Peyer's patch (tissue), 4 donors: ENCODE measurements around the gene LRRC34. TPM values are rescaled to one million over a fixed set of nuclear protein-coding genes. Genes with fewer than 3 reads are reported as not detected.

Experiments used
- DNase-seq, 3 donors: peaks; one replicate each; pipeline ENCODE4 v3.0.0-alpha.2; 2017 to 2019
- H3K27ac ChIP-seq, 4 donors: fragments of 200-600 bp; sonication (generic); one replicate each; pipeline ENCODE4 v1.5.1; 2016 to 2019
- H3K27me3 ChIP-seq, 2 donors: fragments of 200-600 bp; sonication (generic); one replicate each; pipeline ENCODE4 v1.5.1; 2019
- H3K36me3 ChIP-seq, 3 donors: fragments of 200-600 bp; sonication (generic); one replicate each; pipeline ENCODE4 v1.5.1; 2016 to 2019
- H3K4me1 ChIP-seq, 4 donors: fragments of 200-600 bp; sonication (generic); one replicate each; pipeline ENCODE4 v1.5.1; 2016 to 2019
- H3K4me3 ChIP-seq, 4 donors: fragments of 200-600 bp; sonication (generic); 1 replicate in 3 of 4; 2 replicates in 1 of 4; pipeline ENCODE4 v1.5.1; 2016 to 2019; ENCODE audit warnings: mild to moderate bottlenecking in 1 of 4
- H3K9me3 ChIP-seq, 4 donors: fragments of 200-600 bp; sonication (generic); one replicate each; pipeline ENCODE4 v1.5.1; 2016 to 2019; ENCODE audit warnings: mild to moderate bottlenecking in 1 of 4
- CTCF ChIP-seq, 6 experiments: fragments of 450-650 bp in 4 of 6; fragments of 200-600 bp in 2 of 6; sonication (generic) in 1 of 6; IDR thresholded peaks; one replicate each; pipeline ENCODE4 v1.5.1; 2017 to 2019; ENCODE audit warnings: antibody characterized with exemption in 6 of 6, mild to moderate bottlenecking in 3 of 6, moderate library complexity in 1 of 6
- POLR2A ChIP-seq, 2 donors: fragments of 450-650 bp; IDR thresholded peaks; one replicate each; pipeline ENCODE4 v1.5.1; 2017; ENCODE audit warnings: antibody characterized with exemption in 2 of 2, mild to moderate bottlenecking in 2 of 2, moderate library complexity in 2 of 2
- total RNA-seq, 4 donors: library from RNA; depleted of rRNA; stranded (reverse); fragments of >200 nt; gene quantifications; one replicate each; pipeline ENCODE4 v1.1.0, GENCODE V29; 2016

The LRRC34 gene
- total RNA-seq, 4 donors from 2014 or later: 0.28 to 0.35 TPM; not detected in 2

DNA sequence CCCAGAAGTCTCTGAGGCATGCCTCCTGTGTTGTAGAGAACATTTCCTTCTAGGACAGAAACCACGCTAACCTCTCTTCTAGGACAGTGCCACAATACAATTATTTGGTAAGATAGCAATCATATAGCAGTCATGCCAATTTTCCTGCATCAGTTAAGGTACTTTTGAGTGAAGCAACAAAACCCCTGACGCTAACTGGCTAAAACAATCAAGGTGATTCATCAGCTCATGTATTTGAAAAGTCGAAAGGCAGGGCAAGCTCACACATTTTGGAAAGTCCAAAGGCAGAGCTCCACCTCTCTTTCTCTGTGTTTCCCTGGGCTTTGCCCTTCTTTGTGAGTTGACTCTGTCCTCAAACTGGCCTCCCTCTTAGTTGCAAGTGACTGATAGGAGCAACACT is 58.0 kb downstream of the LRRC34 start:
- Histone ChIP-seq H3K4me3 (no peak overlapping the region), H3K36me3 (no peaks in the 10 kb centered on the region), H3K27me3 (no peaks in the 10 kb centered on the region), H3K4me1 (peaks cover 0 to 10% (median 0%) of the 10 kb centered on the region in 4 donors), H3K9me3 (no peaks in the 10 kb centered on the region), H3K27ac (no peak overlapping the region)
- no peak for DNase-seq
- TF ChIP-seq POLR2A (IDR thresholded peaks at IDR 0.05): no peak
- TF ChIP-seq CTCF (IDR thresholded peaks at IDR 0.05): no peak

- DNase-seq: no peak
- no peak for TF ChIP-seq CTCF (IDR thresholded peaks at IDR 0.05)
- TF ChIP-seq POLR2A (IDR thresholded peaks at IDR 0.05): no peak
- Histone ChIP-seq H3K27me3 (no peaks in the 10 kb centered on the region), H3K4me1 (no peaks in the 10 kb centered on the region), H3K27ac (no peak overlapping the region), H3K9me3 (no peaks in the 10 kb centered on the region), H3K36me3 (no peaks in the 10 kb centered on the region), H3K4me3 (no peak overlapping the region)
These were observed 60.8 kb downstream of the LRRC34 start for GRCh38 chr3:169751875-169752274.

GRCh38 chr3:169750665-169751064 is 62.0 kb downstream of the LRRC34 start:
- TF ChIP-seq POLR2A (IDR thresholded peaks at IDR 0.05): no peak
- TF ChIP-seq CTCF (IDR thresholded peaks at IDR 0.05): no peak
- H3K27ac ChIP-seq: no peak overlapping the region

DNA sequence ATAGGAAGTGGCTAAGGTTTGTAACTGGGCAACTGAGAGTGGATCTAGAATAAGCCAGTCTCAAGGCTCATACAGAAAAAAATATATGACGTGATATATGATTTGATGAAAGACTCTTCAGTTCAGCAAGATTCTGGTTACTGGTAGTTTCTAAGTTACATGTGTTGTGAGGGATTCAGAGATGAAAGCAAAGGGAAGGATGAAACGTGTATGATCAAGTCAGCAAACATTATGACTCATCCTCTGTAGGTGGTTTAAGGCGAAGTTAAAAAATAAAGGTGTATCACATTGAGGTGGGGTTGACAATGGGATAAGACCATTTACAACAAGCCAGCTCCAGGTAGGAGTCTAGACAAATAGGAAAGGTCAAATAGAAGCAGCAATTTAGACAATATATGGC is 64.0 kb downstream of the LRRC34 start:
- Histone ChIP-seq H3K4me1 (no peaks in the 10 kb centered on the region), H3K4me3 (no peak overlapping the region), H3K27ac (no peak overlapping the region), H3K9me3 (no peaks in the 10 kb centered on the region), H3K36me3 (no peaks in the 10 kb centered on the region), H3K27me3 (no peaks in the 10 kb centered on the region)
- TF ChIP-seq CTCF (IDR thresholded peaks at IDR 0.05) (no peak), POLR2A (IDR thresholded peaks at IDR 0.05) (no peak)
- DNase-seq: no peak

More at GRCh38 chr3:169750665-169751064, 62.0 kb downstream of the LRRC34 start:
- Histone ChIP-seq H3K27me3 (no peaks in the 10 kb centered on the region), H3K4me1 (no peaks in the 10 kb centered on the region), H3K9me3 (no peaks in the 10 kb centered on the region), H3K36me3 (no peaks in the 10 kb centered on the region), H3K4me3 (no peak overlapping the region)
- no peak for DNase-seq

- H3K9me3 ChIP-seq: no peaks in the 10 kb centered on the region
These were observed 65.8 kb downstream of the LRRC34 start for GRCh38 chr3:169746924-169747323.

More at GRCh38 chr3:169746924-169747323, 65.8 kb downstream of the LRRC34 start:
- no peak for DNase-seq
- Histone ChIP-seq H3K27ac (no peak overlapping the region), H3K27me3 (no peaks in the 10 kb centered on the region), H3K4me3 (no peak overlapping the region), H3K4me1 (no peaks in the 10 kb centered on the region), H3K36me3 (no peaks in the 10 kb centered on the region)
- TF ChIP-seq POLR2A (IDR thresholded peaks at IDR 0.05): no peak
- no peak for TF ChIP-seq CTCF (IDR thresholded peaks at IDR 0.05)
